H1 (cell line): ENCODE data around the gene HKDC1. TPM values are rescaled to one million over a fixed set of nuclear protein-coding genes. Genes with fewer than 3 reads are reported as not detected.

Experiments
- CTCF ChIA-PET: fragments of 300-600 bp; sonication (Branson Sonifier 250); formaldehyde crosslinking; loops from one replicate; lab custom pipeline; 2021; ENCODE audit not compliant: partially characterized antibody; lab: Charles Lee
- POLR2A ChIA-PET: fragments of 300-600 bp; sonication (Branson Sonifier 250); formaldehyde crosslinking; loops from one replicate; lab custom pipeline; 2021; ENCODE audit warnings: inconsistent platforms; ENCODE audit not compliant: partially characterized antibody; lab: Charles Lee
- DNase-seq, 2 experiments: peaks; one replicate each; pipeline versions ENCODE4 v3.0.0 to v3.0.0-alpha.2; 2010 to 2022; ENCODE audit warnings: low spot score in 2 of 2, low read depth in 1 of 2, mixed read lengths in 1 of 2
- FAIRE-seq: peaks from 2 replicates; lab custom pipeline; 2011; peaks lifted over from hg19 to GRCh38; lab: Jason Lieb, UNC
- H2AFZ ChIP-seq: 2 replicates; pipeline ENCODE4 v1.8.1; 2012; ENCODE audit warnings: low read length, inconsistent platforms
- H2AK5ac ChIP-seq: 2 replicates; pipeline ENCODE4 v1.6.1; 2013; ENCODE audit warnings: low read depth, low read length
- H2BK120ac ChIP-seq: replicated peaks from 2 replicates; pipeline ENCODE3; 2013; ENCODE audit warnings: low read depth, low read length, inconsistent platforms
- H2BK12ac ChIP-seq: 2 replicates; pipeline ENCODE4 v1.6.1; 2013; ENCODE audit warnings: low read depth, low read length
- H2BK15ac ChIP-seq: 2 replicates; pipeline ENCODE4 v1.6.1; 2013; ENCODE audit warnings: low read length
- H2BK20ac ChIP-seq: 2 replicates; pipeline ENCODE4 v1.6.1; 2013; ENCODE audit warnings: low read length
- H2BK5ac ChIP-seq: 2 replicates; pipeline ENCODE4 v1.6.1; 2013; ENCODE audit warnings: low read depth, low read length
- H3K14ac ChIP-seq: 2 replicates; pipeline ENCODE4 v1.6.1; 2013; ENCODE audit warnings: inconsistent platforms; ENCODE audit not compliant: insufficient read length
- H3K18ac ChIP-seq: 2 replicates; pipeline ENCODE4 v1.6.1; 2013; ENCODE audit warnings: low read length; ENCODE audit errors: extremely low read depth
- H3K23ac ChIP-seq: 2 replicates; pipeline ENCODE4 v1.6.1; 2013; ENCODE audit warnings: inconsistent platforms; ENCODE audit not compliant: insufficient read length
- H3K23me2 ChIP-seq: 2 replicates; pipeline ENCODE4 v1.6.1; 2013; ENCODE audit warnings: low read depth, low read length
- H3K27ac ChIP-seq: 2 replicates; pipeline ENCODE4 v1.6.1; 2011; ENCODE audit warnings: low read depth, low read length, inconsistent platforms
- H3K27me3 ChIP-seq, 4 experiments: replicated peaks in 1 of 4; 1 replicate in 1 of 4; 2 replicates in 3 of 4; pipeline versions ENCODE4 v1.6.1 to v1.8.1; 2011 to 2013; ENCODE audit warnings: low read length in 3 of 4, mild to moderate bottlenecking in 3 of 4, inconsistent platforms in 2 of 4, mixed read lengths in 2 of 4, moderate library complexity in 1 of 4; ENCODE audit not compliant: control insufficient read depth in 3 of 4, insufficient read depth in 3 of 4; ENCODE audit errors: extremely low read depth in 1 of 4
- H3K36me3 ChIP-seq, 4 experiments: 2 replicates each; pipeline versions ENCODE4 v1.6.1 to v1.8.1; 2011 to 2013; ENCODE audit warnings: mild to moderate bottlenecking in 4 of 4, low read length in 3 of 4, moderate library complexity in 2 of 4, control low read depth in 1 of 4, inconsistent platforms in 1 of 4; ENCODE audit not compliant: insufficient read depth in 4 of 4, control insufficient read depth in 2 of 4
- H3K4ac ChIP-seq: replicated peaks from 2 replicates; pipeline ENCODE3; 2013; ENCODE audit warnings: low read length, low read depth, mixed read lengths, inconsistent platforms; ENCODE audit not compliant: insufficient read length
- H3K4me1 ChIP-seq, 4 experiments: replicated peaks in 1 of 4; 1 replicate in 1 of 4; 2 replicates in 3 of 4; pipeline versions ENCODE4 v1.6.1 to v1.8.1; 2011 to 2013; ENCODE audit warnings: low read length in 3 of 4, inconsistent platforms in 2 of 4, mixed read lengths in 1 of 4; ENCODE audit not compliant: insufficient read depth in 4 of 4, control insufficient read depth in 3 of 4
- H3K4me2 ChIP-seq, 2 experiments: 2 replicates each; pipeline versions ENCODE4 v1.6.1 to v1.8.1; 2011 to 2013; ENCODE audit warnings: low read depth in 2 of 2, low read length in 2 of 2, control low read depth in 1 of 2, inconsistent platforms in 1 of 2, mild to moderate bottlenecking in 1 of 2; ENCODE audit not compliant: insufficient read depth in 1 of 2
- H3K4me3 ChIP-seq, 4 experiments: fragments of 200-600, 300-600 bp in 1 of 4; sonication (generic), shearing (Covaris generic), sonication (Bioruptor Twin) in 1 of 4; 2 replicates each; pipeline versions ENCODE4 v1.5.1 to v1.8.1; 2011 to 2016; ENCODE audit warnings: low read length in 4 of 4, low read depth in 3 of 4, control low read depth in 2 of 4, inconsistent platforms in 2 of 4, mild to moderate bottlenecking in 2 of 4, mixed read lengths in 1 of 4, moderate library complexity in 1 of 4; ENCODE audit not compliant: insufficient read depth in 2 of 4; ENCODE audit errors: extremely low read depth in 1 of 4
- H3K56ac ChIP-seq: replicated peaks from 2 replicates; pipeline ENCODE3; 2013; ENCODE audit warnings: low read depth, mild to moderate bottlenecking, mixed read lengths, low read length, inconsistent platforms; ENCODE audit not compliant: insufficient read length
- H3K79me1 ChIP-seq: 2 replicates; pipeline ENCODE4 v1.6.1; 2013; ENCODE audit warnings: low read depth, low read length, control low read depth
- H3K79me2 ChIP-seq, 2 experiments: 2 replicates each; pipeline versions ENCODE4 v1.6.1 to v1.8.1; 2012 to 2013; ENCODE audit warnings: low read length in 2 of 2, mild to moderate bottlenecking in 2 of 2, inconsistent platforms in 1 of 2; ENCODE audit not compliant: insufficient read depth in 2 of 2, control insufficient read depth in 1 of 2
- H3K9ac ChIP-seq, 4 experiments: replicated peaks in 1 of 4; 1 replicate in 1 of 4; 2 replicates in 3 of 4; pipeline versions ENCODE4 v1.6.1 to v1.8.1; 2011 to 2013; ENCODE audit warnings: low read depth in 3 of 4, low read length in 3 of 4, control low read depth in 2 of 4, mild to moderate bottlenecking in 2 of 4, moderate library complexity in 2 of 4, inconsistent platforms in 1 of 4; ENCODE audit errors: extremely low read depth in 1 of 4
- H3K9me3 ChIP-seq, 2 experiments: 2 replicates each; pipeline versions ENCODE4 v1.6.1 to v1.8.1; 2012 to 2013; ENCODE audit warnings: mild to moderate bottlenecking in 2 of 2, moderate library complexity in 2 of 2, control low read depth in 1 of 2, inconsistent platforms in 1 of 2, low read depth in 1 of 2, low read length in 1 of 2, mixed read lengths in 1 of 2; ENCODE audit not compliant: insufficient read depth in 2 of 2
- H4K20me1 ChIP-seq, 2 experiments: replicated peaks in 1 of 2; 2 replicates each; pipeline versions ENCODE3 to v1.8.1; 2011 to 2013; ENCODE audit warnings: inconsistent platforms in 2 of 2, low read length in 2 of 2, mild to moderate bottlenecking in 1 of 2; ENCODE audit not compliant: insufficient read depth in 2 of 2, control insufficient read depth in 1 of 2
- H4K5ac ChIP-seq: 2 replicates; pipeline ENCODE4 v1.6.1; 2013; ENCODE audit warnings: low read length, low read depth, mixed read lengths, inconsistent platforms; ENCODE audit not compliant: insufficient read length
- H4K8ac ChIP-seq: 2 replicates; pipeline ENCODE4 v1.8.0; 2013; ENCODE audit warnings: mild to moderate bottlenecking, moderate library complexity, low read length, inconsistent platforms; ENCODE audit not compliant: insufficient read depth; ENCODE audit errors: extremely low read depth
- H4K91ac ChIP-seq: replicated peaks from 2 replicates; pipeline ENCODE3; 2013; ENCODE audit warnings: low read length, mixed read lengths, inconsistent platforms; ENCODE audit not compliant: insufficient read length
- ASH2L ChIP-seq: fragments of 200-600, 300-600 bp; sonication (generic); IDR thresholded peaks from one replicate; pipeline ENCODE4 v1.7.1; 2017; ENCODE audit warnings: low read length
- CTBP2 ChIP-seq: IDR thresholded peaks from 2 replicates; pipeline ENCODE4 v1.7.0; 2011; ENCODE audit warnings: borderline replicate concordance, mild to moderate bottlenecking, moderate library complexity, mixed read lengths, low read length; ENCODE audit not compliant: insufficient read depth, insufficient read length
- GABPA ChIP-seq: IDR thresholded peaks from 2 replicates; pipeline ENCODE4 v1.6.1; 2011; ENCODE audit warnings: mild to moderate bottlenecking, low read length, moderate library complexity, borderline replicate concordance; ENCODE audit not compliant: insufficient read depth
- GTF2F1 ChIP-seq: IDR thresholded peaks from 2 replicates; pipeline ENCODE4 v1.6.1; 2012; ENCODE audit warnings: low read depth, low read length, improper control_type of control experiment, borderline replicate concordance
- JUN ChIP-seq: IDR thresholded peaks from 2 replicates; pipeline ENCODE4 v1.6.1; 2011; ENCODE audit warnings: low read depth, mild to moderate bottlenecking, improper control_type of control experiment, low read length
- JUND ChIP-seq: IDR thresholded peaks from 2 replicates; pipeline ENCODE4 v1.6.1; 2011; ENCODE audit warnings: mild to moderate bottlenecking, improper control_type of control experiment, low read length
- MAFK ChIP-seq: IDR thresholded peaks from 2 replicates; pipeline ENCODE4 v1.6.1; 2012; ENCODE audit warnings: low read depth, mild to moderate bottlenecking, improper control_type of control experiment, low read length
- NRF1 ChIP-seq: IDR thresholded peaks from 2 replicates; pipeline ENCODE4 v1.6.1; 2011; ENCODE audit warnings: mild to moderate bottlenecking, low read depth, low read length, improper control_type of control experiment
- SP2 ChIP-seq: IDR thresholded peaks from 2 replicates; pipeline ENCODE4 v1.6.1; 2012; ENCODE audit warnings: mild to moderate bottlenecking, low read length, inconsistent platforms
- SP4 ChIP-seq: IDR thresholded peaks from 2 replicates; pipeline ENCODE4 v1.6.1; 2012; ENCODE audit warnings: low read length, inconsistent platforms
- SUZ12 ChIP-seq: fragments of 200-600 bp; sonication (generic); IDR thresholded peaks from 2 replicates; pipeline ENCODE4 v1.6.1; 2012; ENCODE audit warnings: mild to moderate bottlenecking, inconsistent platforms, low read length, moderate library complexity, mixed read lengths
- TCF12 ChIP-seq: IDR thresholded peaks from 2 replicates; pipeline ENCODE4 v1.6.1; 2011; ENCODE audit warnings: low read depth, mild to moderate bottlenecking, low read length
- YY1 ChIP-seq: IDR thresholded peaks from 2 replicates; pipeline ENCODE4 v1.6.1; 2011; ENCODE audit warnings: low read depth, mild to moderate bottlenecking, low read length
- WGBS, 2 experiments: shearing (Covaris generic) in 1 of 2; methylation state at CpG; one replicate each; pipeline versions ENCODE4 v1.1.6 to v1.1.7; 2013 to 2015; ENCODE audit warnings: low lambda C conversion rate in 2 of 2, mixed read lengths in 2 of 2, inconsistent platforms in 1 of 2, low coverage in 1 of 2, missing lambda C conversion rate in 1 of 2; ENCODE audit not compliant: insufficient replicate concordance in 2 of 2, insufficient coverage in 1 of 2, insufficient read length in 1 of 2; ENCODE audit errors: extremely low coverage in 1 of 2, missing lambda C conversion rate in 1 of 2; 5-methylcytosine and 5-hydroxymethylcytosine counted together
- polyA plus RNA-seq, 7 experiments: library from polyadenylated mRNA; depleted of rRNA in 3 of 7; stranded (reverse) in 5 of 7; unstranded in 2 of 7; fragments of >200 nt in 5 of 7; fragments of 200-250 nt in 2 of 7; gene quantifications; 1 replicate in 5 of 7; 2 replicates in 1 of 7; 4 replicates in 1 of 7; pipeline versions ENCODE4 v1.2.1 to v1.2.3, GENCODE V29; 2011 to 2013; ENCODE audit warnings: missing spikeins in 2 of 7, mixed read lengths in 2 of 7
- total RNA-seq: library from RNA; stranded (reverse); fragmentation: NEBNext Ultra II Directional; extraction: Animal tissue kit (Norgen Biotek cat#: 25700); gene quantifications from 2 replicates; pipeline ENCODE4 v1.2.1, GENCODE V29; 2021
- TF ChIP-seq, protein P1 (sequence below): IDR thresholded peaks from 2 replicates; pipeline ENCODE4 v1.6.1; 2012; ENCODE audit warnings: low read length, inconsistent platforms

HKDC1 gene
- total and polyA plus RNA-seq, 2 of the 8 experiments (the other 6 are each of a cell fraction or from before 2014, with no cell fraction given), result 0.12 to 0.78 TPM

DNA sequence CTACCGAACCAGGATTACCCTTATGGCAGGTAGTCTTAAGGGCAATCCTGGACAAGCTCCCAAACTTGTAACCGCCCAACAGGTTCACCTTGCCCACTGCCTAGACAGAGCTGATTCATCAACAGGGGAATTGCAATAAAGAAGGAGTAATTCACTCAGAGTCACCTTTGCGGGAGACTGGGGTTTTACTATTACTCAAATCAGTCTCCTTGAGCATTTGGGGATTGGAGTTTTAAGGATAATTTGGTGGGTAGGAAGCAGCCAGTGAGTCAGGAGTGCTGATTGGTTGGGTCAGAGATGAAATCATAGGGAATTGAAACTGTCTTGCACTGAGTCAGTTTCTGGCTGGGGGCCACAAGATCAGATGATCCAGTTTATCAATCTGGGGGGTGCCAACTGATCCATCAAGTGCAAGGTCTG, 83.5 kb downstream of the HKDC1 start:
- H3K27me3 ChIP-seq, result no peaks in the 10 kb centered on the region
- H3K9ac ChIP-seq, result no peak overlapping the region
- no peak overlapping the region for H3K23ac ChIP-seq
- 90% methylated on average over 3 of the region's 3 CpGs; no CpG with 5 or more reads in 1 of the 2 experiments for whole genome bisulfite sequencing, 2 experiments
- no peak overlapping the region for H3K4ac ChIP-seq
- no peak overlapping the region for H3K56ac ChIP-seq
- no peaks in the 10 kb centered on the region for H3K9me3 ChIP-seq
- peak overlapping the region; percentile 58 for H2AFZ ChIP-seq
- H2BK120ac ChIP-seq, result no peak overlapping the region
- no peaks in the 10 kb centered on the region for H3K4me1 ChIP-seq
- H3K27ac ChIP-seq, result no peak overlapping the region
- no peak overlapping the region for H2BK15ac ChIP-seq
- H2BK20ac ChIP-seq, result no peak overlapping the region
- no peaks in the 10 kb centered on the region for H3K79me1 ChIP-seq
- no peak overlapping the region for H4K91ac ChIP-seq
- no peak overlapping the region for H2BK12ac ChIP-seq
- CTCF ChIA-PET, result interaction anchor here (1.0 to 3.5 kb wide), 5 partner anchors 8 to 61 kb away, joined by 3 to 11 read pairs (median 4); no protein-coding TSS in a partner anchor
- FAIRE-seq (no peak), DNase-seq (no peak)
- no peak overlapping the region for H3K18ac ChIP-seq
- no peak overlapping the region for H2AK5ac ChIP-seq
- no peak overlapping the region for H2BK5ac ChIP-seq
- no peak overlapping the region for H4K5ac ChIP-seq
- no peaks in the 10 kb centered on the region for H3K23me2 ChIP-seq
- H3K36me3 ChIP-seq, result no peaks in the 10 kb centered on the region
- H4K20me1 ChIP-seq, result no peaks in the 10 kb centered on the region
- no peak overlapping the region for H4K8ac ChIP-seq
- POLR2A ChIA-PET, result no interaction called here
- no peak overlapping the region for H3K4me3 ChIP-seq
- no peak overlapping the region for H3K14ac ChIP-seq
- no peak overlapping the region for H3K4me2 ChIP-seq
- H3K79me2 ChIP-seq, result no peaks in the 10 kb centered on the region
- TF ChIP-seq JUND, result no peak
- no peak for TF ChIP-seq SP2
- TF ChIP-seq SUZ12, result no peak
- no peak for TF ChIP-seq TCF12
- TF ChIP-seq SP4, result no peak
- TF ChIP-seq ASH2L, result no peak
- no peak for TF ChIP-seq YY1
- no peak for TF ChIP-seq NRF1
- TF ChIP-seq MAFK, result no peak
- TF ChIP-seq GABPA, result no peak
- TF ChIP-seq JUN, result no peak
- TF ChIP-seq, protein P1, sequence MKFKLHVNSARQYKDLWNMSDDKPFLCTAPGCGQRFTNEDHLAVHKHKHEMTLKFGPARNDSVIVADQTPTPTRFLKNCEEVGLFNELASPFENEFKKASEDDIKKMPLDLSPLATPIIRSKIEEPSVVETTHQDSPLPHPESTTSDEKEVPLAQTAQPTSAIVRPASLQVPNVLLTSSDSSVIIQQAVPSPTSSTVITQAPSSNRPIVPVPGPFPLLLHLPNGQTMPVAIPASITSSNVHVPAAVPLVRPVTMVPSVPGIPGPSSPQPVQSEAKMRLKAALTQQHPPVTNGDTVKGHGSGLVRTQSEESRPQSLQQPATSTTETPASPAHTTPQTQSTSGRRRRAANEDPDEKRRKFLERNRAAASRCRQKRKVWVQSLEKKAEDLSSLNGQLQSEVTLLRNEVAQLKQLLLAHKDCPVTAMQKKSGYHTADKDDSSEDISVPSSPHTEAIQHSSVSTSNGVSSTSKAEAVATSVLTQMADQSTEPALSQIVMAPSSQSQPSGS, result no peak
- no peak for TF ChIP-seq CTBP2
- TF ChIP-seq GTF2F1, result no peak
